Measurements from ENCODE around the gene PDZD7. TPM values are rescaled to one million over a fixed set of nuclear protein-coding genes. Genes with fewer than 3 reads are reported as not detected.
A peak's percentile ranks its signal among the peaks of the same experiment; 100 is the strongest.

PDZD7 gene
- total and polyA plus RNA-seq, 9 of the 15 experiments (the other 6 are each of a cell fraction or from before 2014, with no cell fraction given): 0.04 to 0.24 (median 0.08) TPM; not detected in 3

- Histone ChIP-seq H3K9ac (ENCODE audit: insufficient read depth in 1 of 2, low read depth in 2 of 2, low read length in 2 of 2) (no peak overlapping the region), H3K4me2 (ENCODE audit: insufficient read depth, low read length) (no peak overlapping the region), H3K36me3 (ENCODE audit: control insufficient read depth, insufficient read depth, low read length) (no peaks in the 10 kb centered on the region), H3K9me1 (ENCODE audit: control insufficient read depth, insufficient read depth, low read length) (no peaks in the 10 kb centered on the region), H2AFZ (ENCODE audit: low read depth, low read length) (peak overlapping the region; percentile 53; the same call in 1 of the 2 replicates), H3K27me3 (ENCODE audit: control insufficient read depth in 2 of 2, insufficient read depth in 2 of 2, low read length in 2 of 2) (no peaks in the 10 kb centered on the region), H3K4me1 (replicated peaks in 1 of 2; ENCODE audit: control insufficient read depth in 2 of 2, insufficient read depth in 2 of 2, low read length in 2 of 2) (peaks cover 14 to 38% of the 10 kb centered on the region in 2 experiments; a peak in 4 of 5 replicates), H4K20me1 (replicated peaks; ENCODE audit: control insufficient read depth, insufficient read depth, low read length) (no peaks in the 10 kb centered on the region), H3K79me2 (ENCODE audit: control insufficient read depth, insufficient read depth, low read length) (no peaks in the 10 kb centered on the region), H3K4me3 (no peak overlapping the region), H3K9me3 (replicated peaks; ENCODE audit: control insufficient read depth, insufficient read depth, low read depth, low read length) (no peaks in the 10 kb centered on the region), H3K27ac (ENCODE audit: extremely low read depth, low read depth, low read length) (no peak overlapping the region)
- ChIA-PET CTCF (ENCODE audit: low intra/inter-chr PET ratio) (interaction anchor here (5.8 kb wide), 1 partner anchor 16 kb away, joined by 150 read pairs; the partner anchor contains the start of gene LZTS2), POLR2A (no interaction called here)
- DNase-seq (ENCODE audit: extremely low read depth in 1 of 4, low spot score in 3 of 4) (peak; percentile 51 to 75 (median 58)), ATAC-seq (peak; percentile 78), FAIRE-seq (peak; percentile 90)
- intact Hi-C loops (cut with micrococcal nuclease) (loop anchor here (10.0 kb wide), 1 partner anchor 52 kb away; the partner anchor contains the start of gene KAZALD1), in situ Hi-C loops (cut with MboI) (loop anchor here (10.0 kb wide), 1 partner anchor 458 kb away; no protein-coding TSS in a partner anchor)
- no TSS peak for BruUV-seq (replicated peaks)
- WGBS (ENCODE audit: insufficient coverage, low coverage, missing lambda C conversion rate): 9% methylated on average over 11 of the region's 14 CpGs
- TF ChIP-seq RAD21 (CRISPR knock-in tag; conservative IDR thresholded peaks at IDR 0.05 in 1 of 2, IDR thresholded peaks at IDR 0.05 in 1 of 2): peak; percentile 19 to 56; a peak in 2 of 4 replicates
- TF ChIP-seq, protein P1, sequence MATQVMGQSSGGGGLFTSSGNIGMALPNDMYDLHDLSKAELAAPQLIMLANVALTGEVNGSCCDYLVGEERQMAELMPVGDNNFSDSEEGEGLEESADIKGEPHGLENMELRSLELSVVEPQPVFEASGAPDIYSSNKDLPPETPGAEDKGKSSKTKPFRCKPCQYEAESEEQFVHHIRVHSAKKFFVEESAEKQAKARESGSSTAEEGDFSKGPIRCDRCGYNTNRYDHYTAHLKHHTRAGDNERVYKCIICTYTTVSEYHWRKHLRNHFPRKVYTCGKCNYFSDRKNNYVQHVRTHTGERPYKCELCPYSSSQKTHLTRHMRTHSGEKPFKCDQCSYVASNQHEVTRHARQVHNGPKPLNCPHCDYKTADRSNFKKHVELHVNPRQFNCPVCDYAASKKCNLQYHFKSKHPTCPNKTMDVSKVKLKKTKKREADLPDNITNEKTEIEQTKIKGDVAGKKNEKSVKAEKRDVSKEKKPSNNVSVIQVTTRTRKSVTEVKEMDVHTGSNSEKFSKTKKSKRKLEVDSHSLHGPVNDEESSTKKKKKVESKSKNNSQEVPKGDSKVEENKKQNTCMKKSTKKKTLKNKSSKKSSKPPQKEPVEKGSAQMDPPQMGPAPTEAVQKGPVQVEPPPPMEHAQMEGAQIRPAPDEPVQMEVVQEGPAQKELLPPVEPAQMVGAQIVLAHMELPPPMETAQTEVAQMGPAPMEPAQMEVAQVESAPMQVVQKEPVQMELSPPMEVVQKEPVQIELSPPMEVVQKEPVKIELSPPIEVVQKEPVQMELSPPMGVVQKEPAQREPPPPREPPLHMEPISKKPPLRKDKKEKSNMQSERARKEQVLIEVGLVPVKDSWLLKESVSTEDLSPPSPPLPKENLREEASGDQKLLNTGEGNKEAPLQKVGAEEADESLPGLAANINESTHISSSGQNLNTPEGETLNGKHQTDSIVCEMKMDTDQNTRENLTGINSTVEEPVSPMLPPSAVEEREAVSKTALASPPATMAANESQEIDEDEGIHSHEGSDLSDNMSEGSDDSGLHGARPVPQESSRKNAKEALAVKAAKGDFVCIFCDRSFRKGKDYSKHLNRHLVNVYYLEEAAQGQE (IDR thresholded peaks at IDR 0.05; ENCODE audit: borderline replicate concordance): peak; percentile 32; the same call in 1 of the 2 replicates
- TF ChIP-seq, protein P1 (CRISPR knock-in tag; IDR thresholded peaks at IDR 0.05; ENCODE audit: low read depth): no peak
- TF ChIP-seq, protein P2, sequence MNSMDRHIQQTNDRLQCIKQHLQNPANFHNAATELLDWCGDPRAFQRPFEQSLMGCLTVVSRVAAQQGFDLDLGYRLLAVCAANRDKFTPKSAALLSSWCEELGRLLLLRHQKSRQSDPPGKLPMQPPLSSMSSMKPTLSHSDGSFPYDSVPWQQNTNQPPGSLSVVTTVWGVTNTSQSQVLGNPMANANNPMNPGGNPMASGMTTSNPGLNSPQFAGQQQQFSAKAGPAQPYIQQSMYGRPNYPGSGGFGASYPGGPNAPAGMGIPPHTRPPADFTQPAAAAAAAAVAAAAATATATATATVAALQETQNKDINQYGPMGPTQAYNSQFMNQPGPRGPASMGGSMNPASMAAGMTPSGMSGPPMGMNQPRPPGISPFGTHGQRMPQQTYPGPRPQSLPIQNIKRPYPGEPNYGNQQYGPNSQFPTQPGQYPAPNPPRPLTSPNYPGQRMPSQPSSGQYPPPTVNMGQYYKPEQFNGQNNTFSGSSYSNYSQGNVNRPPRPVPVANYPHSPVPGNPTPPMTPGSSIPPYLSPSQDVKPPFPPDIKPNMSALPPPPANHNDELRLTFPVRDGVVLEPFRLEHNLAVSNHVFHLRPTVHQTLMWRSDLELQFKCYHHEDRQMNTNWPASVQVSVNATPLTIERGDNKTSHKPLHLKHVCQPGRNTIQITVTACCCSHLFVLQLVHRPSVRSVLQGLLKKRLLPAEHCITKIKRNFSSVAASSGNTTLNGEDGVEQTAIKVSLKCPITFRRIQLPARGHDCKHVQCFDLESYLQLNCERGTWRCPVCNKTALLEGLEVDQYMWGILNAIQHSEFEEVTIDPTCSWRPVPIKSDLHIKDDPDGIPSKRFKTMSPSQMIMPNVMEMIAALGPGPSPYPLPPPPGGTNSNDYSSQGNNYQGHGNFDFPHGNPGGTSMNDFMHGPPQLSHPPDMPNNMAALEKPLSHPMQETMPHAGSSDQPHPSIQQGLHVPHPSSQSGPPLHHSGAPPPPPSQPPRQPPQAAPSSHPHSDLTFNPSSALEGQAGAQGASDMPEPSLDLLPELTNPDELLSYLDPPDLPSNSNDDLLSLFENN (IDR thresholded peaks at IDR 0.05; ENCODE audit: low read depth in 2 of 2, low read length in 2 of 2): no peak
- TF ChIP-seq RHOXF2B (CRISPR knock-in tag; conservative IDR thresholded peaks at IDR 0.05): no peak
These were observed 18.2 kb downstream of the PDZD7 start for GRCh38 chr10:101012525-101013364.
